Stimulated activated CD8-positive, alpha-beta memory T cell treated with anti-CD3 and anti-CD28 coated beads, Interleukin-2, amount 100 ng/mL, for 48 hours (primary cell): Measurements from ENCODE around the gene RPS18.
"Not testable (repeated sequence)": the region's sequence is repeated elsewhere in the genome, so short reads cannot be mapped to it uniquely, and the experiment has no call there.

Experiments used
- DNase-seq, 2 donors: peaks; one replicate each; pipeline ENCODE4 v3.0.0-alpha.2; 2020; ENCODE audit warnings: low read depth in 2 of 2

RPS18 gene

DNA sequence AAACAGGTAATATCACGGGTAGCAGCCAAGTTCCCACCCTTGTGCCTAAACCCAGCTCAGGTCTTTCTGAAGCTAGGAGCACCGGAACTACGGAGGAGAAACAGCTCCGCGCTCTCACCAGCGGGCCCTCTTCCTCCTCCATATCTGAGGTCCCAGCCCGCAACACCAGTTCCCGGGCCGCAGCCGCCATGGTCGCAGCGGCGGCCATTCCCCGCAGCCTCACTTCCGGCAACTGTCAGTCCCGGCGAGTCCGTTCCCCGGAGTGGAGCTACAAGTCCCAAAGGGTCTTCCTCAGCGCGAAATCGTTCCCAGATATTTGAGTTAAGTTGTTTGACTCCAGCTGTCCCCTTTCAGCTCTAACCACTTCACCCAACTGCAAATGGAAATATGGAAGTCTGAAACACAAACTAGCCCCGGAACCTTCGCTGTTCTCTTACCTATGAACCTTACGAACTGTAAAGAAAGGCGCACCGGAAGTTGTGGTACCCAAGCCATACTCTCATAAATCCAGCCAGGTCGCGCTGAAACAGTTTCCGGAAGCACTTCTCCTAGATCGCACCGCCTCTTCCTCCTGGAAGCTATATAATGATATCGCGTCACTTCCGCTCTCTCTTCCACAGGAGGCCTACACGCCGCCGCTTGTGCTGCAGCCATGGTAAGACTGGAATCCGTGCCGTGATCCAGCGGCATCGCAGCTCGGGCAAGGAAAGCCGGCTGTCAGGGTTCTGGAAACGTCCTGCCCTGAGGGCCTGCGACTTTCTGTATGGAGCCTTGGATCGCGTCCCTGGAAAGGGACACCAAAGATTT lies at the start of gene RPS18, which contains the start of gene VPS52:
TSS of gene RPS18 (plus strand) at position 608 of the 807 bp plus-strand sequence. CDS start at position 653, 45 bp downstream.
TSS of gene VPS52 (minus strand) at position 409 of the 807 bp plus-strand sequence. CDS start at position 208, 201 bp downstream.
- DNase-seq: peak; percentile 64 to 82

DNA sequence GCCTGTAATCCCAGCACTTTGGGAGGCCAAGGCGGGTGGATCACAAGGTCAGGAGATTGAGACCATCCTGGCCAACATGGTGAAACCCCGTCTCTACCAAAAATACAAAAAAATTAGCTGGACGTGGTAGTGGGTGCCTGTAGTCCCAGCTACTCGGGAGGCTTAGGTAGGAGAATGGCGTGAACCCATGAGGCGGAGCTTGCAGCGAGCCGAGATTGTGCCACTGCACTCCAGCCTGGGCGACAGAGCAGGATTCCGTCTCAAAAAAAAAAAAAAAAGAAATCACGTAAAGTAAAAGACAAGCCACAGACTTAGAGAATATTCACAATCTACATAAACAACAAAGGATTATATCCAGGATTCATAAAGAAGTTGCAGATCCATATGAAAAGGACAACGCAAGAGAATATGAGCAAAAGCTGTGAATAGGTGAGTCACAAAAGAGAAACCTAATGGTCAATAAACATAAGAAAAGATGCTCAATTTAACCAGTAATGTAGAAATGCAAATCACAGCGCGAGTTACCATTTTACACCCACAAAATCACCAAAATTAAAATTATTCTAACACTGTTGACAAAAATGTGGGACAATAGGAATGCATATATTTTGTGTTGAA lies 45.3 kb upstream of the RPS18 start:
- DNase-seq: not testable (repeated sequence)

DNA sequence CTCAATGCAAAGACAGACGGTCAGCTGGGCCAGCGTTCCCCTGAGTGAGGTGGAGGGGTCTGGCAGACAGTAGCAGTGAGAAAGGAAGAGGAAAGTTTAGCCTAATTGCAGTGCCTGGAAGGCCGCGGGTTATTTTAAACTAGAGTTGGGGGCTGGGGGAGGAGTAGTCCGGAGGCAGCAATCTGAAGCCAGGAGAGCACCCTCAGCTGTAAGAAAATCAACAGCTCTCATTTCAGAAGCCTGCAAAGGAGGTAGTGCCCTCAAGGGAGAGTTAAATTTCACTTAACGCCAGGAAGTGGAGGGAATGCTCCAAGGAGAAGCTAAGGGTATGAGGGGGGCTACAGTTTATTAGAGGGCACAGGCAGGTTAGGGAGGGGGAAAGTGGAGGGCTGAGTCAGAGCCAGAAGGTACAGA lies 36.6 kb upstream of the RPS18 start:
- DNase-seq: no peak

DNA sequence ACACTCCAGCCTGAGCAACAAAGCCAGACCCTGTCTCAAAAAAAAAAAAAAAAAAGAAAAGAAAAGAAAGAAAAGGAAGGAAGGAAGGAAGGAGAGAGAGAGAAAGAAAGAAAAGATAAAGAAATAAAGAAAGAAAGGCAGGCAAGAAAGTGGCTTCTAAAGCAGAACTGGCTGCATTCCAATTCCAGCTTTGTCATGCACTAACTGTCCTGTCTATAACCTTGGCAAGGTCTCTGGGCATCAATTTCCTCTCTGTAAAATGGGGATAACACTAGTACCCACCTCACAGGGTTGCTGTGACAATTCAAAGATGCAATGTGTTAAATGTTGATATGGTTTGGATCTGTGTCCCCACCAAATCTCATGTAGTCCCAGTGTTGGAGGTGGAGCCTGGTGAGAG lies 35.5 kb upstream of the RPS18 start:
- no peak for DNase-seq

DNA sequence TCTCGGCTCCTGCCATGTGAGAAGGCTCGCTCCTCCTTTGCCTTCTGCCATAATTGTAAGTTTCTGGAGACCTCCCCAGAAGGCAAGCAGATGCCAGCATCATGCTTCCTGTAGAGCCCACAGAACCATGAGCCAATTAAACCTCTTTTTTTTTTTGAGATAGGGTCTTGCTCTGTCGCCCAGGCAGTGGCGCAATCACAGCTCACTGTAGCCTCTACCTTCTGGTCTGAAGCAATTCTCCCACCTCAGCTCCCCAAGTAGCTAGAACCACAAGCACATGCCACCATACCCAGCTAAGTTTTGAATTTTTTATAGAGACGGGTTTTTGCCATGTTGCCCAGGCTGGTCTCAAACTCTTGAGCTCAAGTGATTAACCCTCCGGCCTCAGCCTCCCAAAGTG lies 35.0 kb upstream of the RPS18 start:
- no peak for DNase-seq

DNA sequence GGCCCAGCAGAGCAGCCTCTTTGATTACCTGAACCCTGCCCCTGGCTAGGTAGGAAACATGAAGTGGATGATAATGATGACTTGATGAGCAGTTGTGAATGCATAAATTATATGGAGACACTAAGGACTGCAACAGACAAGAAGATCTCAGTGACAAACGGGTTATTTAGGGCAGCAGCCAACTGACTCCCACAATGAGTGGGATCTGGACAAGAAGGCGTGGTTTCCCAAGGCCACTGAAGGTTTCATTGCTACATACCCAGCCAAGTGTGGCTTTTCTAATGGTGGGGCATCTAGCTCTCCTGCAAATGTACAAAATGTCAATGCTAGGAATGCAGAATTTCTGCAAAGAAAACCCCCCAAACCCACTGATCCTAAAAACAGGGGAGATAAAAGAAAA lies 34.1 kb upstream of the RPS18 start:
- no peak for DNase-seq

DNA sequence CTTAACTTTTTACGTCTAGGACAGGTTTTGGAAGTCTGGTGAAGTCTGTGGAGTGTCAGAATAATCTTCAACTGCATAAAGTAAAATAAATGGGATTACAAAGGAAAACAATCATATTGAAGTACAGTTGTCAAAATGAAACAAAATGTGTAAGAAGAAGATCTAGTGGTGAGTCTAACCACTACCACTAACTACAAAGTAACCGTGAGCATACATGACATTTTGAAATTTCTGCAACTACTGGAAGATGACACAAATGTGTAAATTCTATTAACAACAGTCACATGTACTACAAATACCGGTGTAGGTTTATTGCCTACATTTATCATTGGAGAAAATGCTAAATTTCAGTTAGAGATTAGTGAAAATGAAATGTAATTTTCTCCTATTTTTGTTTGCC lies 29.9 kb upstream of the RPS18 start:
- no peak for DNase-seq

DNA sequence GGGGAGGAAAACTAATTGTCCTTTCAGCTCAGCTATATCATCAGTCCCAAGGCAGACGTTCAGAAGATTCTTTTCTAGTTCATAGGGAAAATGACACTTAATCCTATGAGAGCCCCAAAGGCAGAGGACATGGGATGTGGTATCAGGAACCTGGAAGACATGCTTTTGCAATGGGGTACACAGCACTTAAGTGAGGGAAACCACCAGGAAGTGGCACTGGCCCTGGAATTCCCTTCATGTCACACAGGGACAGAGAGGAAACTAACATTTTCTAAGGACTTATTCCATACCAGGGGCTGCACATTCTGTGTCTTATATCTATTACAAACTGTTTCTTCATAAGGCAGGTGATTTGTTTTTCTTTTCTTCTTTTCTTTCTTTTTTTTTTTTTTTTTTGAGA lies 28.4 kb upstream of the RPS18 start:
- no peak for DNase-seq

DNA sequence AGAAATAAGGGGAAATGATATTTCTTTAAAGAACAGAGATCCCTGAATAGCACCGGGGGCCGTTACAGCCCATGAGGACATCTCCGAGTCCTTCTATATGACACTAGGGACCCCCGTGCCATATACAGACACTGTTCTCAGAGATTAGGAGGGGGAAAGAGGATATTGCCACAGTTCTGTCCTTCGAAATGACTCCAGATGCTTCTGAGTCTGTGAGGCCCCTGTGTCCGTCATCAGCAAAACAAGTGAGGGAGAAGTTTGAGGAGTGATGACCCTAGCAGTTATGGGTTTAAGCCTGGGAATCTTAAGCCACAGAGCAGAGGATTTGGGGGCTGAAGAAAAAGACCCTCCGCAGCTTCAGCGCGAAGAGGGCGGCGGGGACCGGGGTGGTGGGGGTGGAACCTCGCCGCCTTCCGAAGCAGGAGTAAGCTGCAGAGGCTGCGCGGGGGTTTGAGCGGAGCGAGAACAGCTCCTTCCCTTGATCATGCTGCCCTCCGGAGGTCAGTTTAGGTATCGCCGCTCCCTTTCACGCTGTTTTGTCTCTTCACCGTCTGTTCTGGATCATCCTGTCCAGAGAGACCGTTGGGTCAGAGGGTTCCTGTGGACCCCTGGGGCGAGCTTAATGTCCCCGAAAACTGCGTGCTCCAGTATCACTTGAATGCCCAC lies 23.8 kb upstream of the RPS18 start:
- DNase-seq: peak; percentile 82 to 92

DNA sequence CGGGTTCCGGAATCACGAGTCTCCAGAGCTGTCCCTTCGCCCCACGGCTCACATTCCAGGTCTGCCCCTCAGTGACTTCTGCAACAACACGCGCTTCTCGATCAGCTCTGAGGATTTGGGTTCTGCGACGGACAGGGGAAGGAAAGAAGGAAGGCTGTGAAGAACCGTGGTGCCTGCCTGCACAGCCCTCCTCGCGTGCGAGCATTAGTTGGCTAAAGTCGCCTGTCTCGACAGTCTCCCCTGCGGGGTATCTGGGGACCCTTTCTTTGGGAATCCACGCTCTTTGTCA lies 23.3 kb upstream of the RPS18 start:
- peak; percentile 15 to 18 for DNase-seq

DNA sequence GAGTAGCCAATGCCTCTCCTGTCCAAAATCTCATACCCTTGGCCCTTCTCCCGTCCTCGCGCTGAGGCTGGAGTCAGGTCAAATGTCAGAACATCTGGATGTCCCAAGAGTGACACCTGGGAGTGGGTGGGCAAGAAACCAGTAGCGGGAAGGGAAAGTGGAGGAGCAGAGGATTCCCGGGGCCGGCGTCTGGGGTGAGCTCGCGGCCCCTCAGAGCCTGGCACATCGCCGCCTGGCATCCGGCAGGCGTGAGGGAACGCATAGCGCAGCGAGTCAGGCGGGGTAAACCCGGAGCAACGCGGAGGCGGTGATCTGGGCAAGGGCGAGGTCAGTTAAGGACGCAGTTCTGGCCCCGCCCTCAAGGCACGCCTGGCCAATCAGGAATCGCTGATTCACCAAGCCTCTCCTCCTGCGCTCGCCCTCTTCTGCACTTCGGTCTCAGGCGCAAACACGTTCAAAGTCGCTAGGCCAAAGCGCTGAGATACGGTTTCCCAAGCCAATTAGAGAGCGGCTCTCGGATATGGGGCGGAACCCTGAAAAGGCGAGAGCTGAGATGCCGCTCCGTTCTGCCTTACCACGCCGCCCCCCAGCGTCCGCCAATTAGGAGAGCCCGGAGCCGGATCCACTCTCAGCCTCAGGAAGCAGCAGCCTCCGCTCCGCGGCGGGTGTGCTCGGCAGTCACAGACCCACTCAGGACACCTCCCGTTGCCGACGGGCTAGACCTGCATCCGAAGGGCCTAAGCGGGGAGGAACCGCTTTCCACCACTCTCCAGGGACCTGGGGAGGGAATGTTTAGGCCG lies 22.7 kb upstream of the RPS18 start:
- DNase-seq: peak; percentile 93 to 96

DNA sequence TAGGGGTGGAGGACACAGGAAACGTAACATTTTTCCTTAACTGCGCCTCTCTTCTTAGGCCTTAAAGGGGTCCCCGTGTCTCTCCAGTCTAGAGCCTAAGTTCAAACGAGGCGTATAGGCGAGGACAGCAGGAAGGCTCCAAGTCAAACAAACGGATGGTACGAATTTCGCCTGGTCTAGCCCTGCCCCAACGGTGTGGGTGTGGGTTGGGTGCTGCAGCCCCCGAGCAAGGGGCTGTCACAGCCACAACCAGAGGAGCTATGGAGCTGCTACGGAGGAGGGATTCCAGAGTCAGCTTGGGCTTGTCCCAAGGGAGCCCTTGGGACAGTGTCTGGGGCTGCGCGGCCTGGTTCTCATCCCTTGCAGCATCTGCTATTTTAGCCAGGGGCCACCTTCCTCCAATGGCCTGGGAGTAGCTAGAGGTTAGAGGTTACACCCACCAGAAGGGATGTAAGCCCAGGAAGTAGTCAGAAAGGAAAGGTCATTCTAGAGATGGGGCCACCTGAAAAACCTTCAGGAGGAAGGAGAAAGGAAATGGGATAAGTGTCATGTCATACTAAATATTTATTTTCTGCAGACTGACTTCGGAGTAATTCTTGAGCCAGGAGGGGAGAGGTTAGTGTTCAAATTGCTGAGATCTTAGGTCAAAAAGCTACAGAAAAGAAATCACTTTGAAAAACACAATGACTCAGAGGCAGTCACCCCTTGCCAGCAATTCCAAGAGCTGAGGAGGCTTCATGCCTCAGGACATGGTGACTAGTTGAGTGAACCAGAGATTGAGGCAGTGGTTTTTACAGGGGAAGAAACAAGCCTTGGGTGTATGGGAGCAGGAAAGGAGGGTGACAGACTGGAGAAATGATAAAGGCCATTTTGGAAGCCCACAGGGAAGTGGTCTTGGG lies 21.9 kb upstream of the RPS18 start:
- no peak for DNase-seq

DNA sequence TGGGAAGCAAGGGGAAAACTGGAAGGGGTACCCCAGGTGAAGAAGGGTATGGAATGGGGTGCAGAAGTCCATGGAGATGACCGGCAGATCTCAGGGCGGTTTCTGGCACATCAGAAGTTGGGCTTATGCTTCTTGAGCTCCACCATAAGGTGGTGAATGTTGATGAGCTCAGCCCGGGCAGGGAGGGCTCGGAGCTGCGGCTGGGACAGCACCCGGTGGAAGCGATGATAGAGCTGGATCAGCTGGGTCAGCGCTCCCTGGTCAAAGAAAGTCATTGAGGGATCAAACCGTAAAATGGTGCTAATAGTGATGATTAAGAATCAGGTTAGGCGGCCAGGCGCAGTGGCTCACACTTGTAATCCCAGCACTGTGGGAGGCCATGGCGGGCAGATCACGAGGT lies 21.1 kb upstream of the RPS18 start:
- no peak for DNase-seq

DNA sequence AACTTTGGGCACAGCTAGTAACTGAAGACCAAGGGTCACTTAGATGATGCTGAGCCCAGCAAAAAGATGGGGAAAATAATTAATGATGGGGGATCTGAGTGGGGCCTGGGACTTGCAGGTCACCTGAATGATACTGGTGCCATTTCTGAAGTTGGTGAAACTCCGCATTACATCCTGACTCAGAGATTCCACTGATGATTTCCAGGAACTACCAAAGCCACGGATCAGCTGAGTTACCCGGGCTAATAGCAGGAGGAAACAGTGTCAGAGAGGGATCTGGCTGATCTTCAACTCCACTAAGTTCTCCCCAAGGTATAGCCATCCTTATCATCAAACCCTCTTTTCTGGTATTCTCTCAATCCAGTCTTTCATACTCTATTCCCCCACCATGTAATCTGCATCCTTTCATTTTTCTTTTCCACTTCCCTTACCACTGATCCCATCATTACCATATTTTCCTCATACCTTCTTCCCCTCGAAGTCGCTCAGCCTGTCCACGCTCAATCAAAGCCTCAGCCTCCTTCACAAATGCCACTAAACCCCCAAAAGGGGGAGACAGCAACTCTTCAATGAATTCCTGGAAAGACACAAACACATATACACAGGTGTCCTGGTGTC lies 20.4 kb upstream of the RPS18 start:
- no peak for DNase-seq

DNA sequence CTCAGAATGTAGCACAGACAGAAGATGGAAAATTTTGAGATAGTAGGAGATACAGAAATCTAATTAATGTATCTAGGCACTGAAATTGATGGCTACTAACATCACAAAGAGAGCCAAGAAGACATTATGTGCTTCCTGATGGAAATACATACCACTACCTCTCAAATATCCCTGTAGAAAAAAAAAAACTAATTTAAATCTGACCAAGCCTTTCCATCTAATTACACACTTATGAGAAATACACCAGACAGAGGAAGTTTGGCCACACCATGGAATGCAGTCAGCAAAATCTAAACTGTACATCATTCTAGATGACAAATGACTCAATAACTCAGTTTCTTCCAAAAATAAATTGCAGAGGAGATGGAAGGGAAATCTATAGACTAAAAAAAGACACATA lies 19.1 kb upstream of the RPS18 start:
- DNase-seq: no peak

DNA sequence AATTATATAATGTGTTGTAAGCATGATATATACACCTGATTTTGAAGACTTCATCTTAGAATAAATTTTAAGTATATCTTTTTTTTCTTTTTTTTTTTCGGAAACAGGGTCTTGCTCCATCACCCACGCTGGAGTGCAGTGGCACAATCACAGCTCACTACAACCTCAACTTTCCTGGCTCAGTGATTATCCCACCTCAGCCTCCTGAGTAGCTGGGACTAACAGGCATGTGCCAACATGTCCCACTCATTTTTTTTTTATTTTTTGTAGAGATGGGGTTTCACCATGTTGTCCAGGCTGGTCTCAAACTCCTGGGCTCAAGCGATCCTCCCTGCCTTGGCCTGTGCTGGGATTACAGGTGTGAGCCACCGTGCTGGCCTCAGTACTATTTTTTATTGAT lies 17.3 kb upstream of the RPS18 start:
- no peak for DNase-seq

DNA sequence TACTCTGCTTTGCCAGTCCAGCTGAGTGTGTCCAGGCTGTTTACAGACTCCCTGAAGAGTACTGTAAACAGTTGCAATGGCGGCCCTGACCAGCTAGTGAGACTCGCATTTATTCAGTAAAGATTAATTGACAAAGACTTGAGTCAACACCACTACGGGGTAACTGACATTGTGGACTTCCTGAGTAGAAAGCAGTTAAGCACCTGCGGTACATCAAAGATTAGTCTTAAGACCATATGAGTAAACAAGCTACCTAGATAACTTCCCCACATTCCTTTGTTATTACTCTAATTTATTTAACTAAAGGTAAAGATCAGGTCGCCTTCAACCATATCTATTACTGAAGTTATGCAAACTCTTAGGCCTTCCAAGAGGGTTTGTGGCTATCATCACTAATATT lies 12.8 kb upstream of the RPS18 start:
- DNase-seq: no peak

DNA sequence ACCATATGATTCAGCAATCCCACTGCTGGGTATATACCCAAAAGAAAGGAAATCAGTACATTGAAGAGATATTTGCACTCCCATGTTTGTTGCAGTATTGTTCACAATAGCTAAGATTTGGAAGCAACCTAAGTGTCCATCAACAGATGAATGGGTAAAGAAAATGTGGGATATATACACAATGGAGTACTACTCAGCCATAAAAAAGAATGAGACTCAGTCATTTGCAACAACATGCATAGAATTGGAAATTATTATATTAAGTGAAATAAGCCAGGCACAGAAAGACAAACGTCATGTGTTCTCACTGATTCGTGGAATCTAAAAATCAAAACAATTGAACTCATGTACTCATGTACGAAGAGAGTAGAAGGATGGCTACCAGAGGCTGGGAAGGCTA lies 9.4 kb upstream of the RPS18 start:
- not testable (repeated sequence) for DNase-seq

DNA sequence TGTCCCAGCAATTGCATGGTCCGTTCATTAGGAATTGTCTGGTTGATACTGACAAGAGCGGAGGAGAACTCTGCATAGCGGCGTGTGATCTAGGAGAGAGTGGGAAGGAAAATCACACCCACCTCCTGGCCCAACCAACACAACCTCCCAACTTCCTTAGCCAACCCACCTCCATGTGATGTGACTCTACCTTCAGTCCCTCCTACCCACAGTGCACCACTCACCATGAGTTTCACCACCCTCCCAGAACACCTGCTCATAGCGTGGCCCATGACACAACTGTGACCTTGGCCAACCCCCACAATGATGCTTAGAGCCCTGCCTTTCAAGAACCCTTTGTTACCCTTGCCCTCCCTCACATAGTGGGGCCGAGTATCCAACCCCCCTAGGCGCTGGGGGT lies 7.9 kb upstream of the RPS18 start:
- no peak for DNase-seq

DNA sequence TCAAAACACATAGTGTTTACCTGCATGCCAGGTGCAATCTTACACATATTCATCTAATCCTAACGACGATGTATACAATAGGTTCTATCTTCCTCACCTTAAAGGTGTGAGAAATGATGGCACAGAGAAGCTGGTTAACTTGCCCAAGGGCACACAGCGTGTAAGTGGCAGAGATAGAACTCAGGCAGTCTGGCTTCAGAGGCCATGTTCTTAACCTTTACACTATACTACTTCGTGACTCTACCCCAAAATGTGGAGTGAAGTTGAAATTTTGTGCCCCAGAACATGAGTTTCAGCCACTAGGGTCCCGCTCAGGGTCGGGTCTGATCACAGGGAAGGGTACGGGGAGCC lies 783 bp upstream of the RPS18 start:
- DNase-seq: no peak
